DOHH2 (cell line): ENCODE results near the gene TNFRSF13B.
"Not testable (repeated sequence)": the region's sequence is repeated elsewhere in the genome, so short reads cannot be mapped to it uniquely, and the experiment has no call there.

Experiments
- H3F3A ChIP-seq: fragments of 200-600 bp; sonication (generic), shearing (Covaris generic); 2 replicates; pipeline ENCODE4 v1.6.0; 2016; ENCODE audit warnings: antibody characterized with exemption, mild to moderate bottlenecking; ENCODE audit not compliant: control insufficient read depth, insufficient read depth
- H3K27ac ChIP-seq: fragments of 200-600 bp; sonication (generic); 2 replicates; pipeline ENCODE4 v1.5.1; 2014; ENCODE audit warnings: low read depth, mild to moderate bottlenecking, low read length, moderate library complexity
- H3K27me3 ChIP-seq: fragments of 200-600 bp; sonication (generic); 2 replicates; pipeline ENCODE4 v1.6.1; 2014; ENCODE audit warnings: mild to moderate bottlenecking, low read length, mixed read lengths; ENCODE audit not compliant: control insufficient read depth
- H3K36me3 ChIP-seq: fragments of 200-600 bp; sonication (generic); 2 replicates; pipeline ENCODE4 v1.6.1; 2014; ENCODE audit warnings: mild to moderate bottlenecking, low read length, moderate library complexity, mixed read lengths; ENCODE audit not compliant: control insufficient read depth
- H3K4me1 ChIP-seq: fragments of 200-600 bp; sonication (generic); 2 replicates; pipeline ENCODE4 v1.6.1; 2014; ENCODE audit warnings: mild to moderate bottlenecking, low read length, mixed read lengths; ENCODE audit not compliant: control insufficient read depth
- H3K4me2 ChIP-seq: fragments of 200-600 bp; sonication (generic); 2 replicates; pipeline ENCODE4 v1.6.0; 2014; ENCODE audit warnings: mild to moderate bottlenecking, low read length, moderate library complexity
- H3K4me3 ChIP-seq: fragments of 200-600 bp; sonication (generic); 2 replicates; pipeline ENCODE4 v1.5.1; 2014; ENCODE audit warnings: mild to moderate bottlenecking, low read length, mixed read lengths
- H3K79me2 ChIP-seq: fragments of 200-600 bp; sonication (generic); 2 replicates; pipeline ENCODE4 v1.6.1; 2014; ENCODE audit warnings: mild to moderate bottlenecking, low read length, mixed read lengths; ENCODE audit not compliant: control insufficient read depth
- H3K9me2 ChIP-seq: fragments of 200-600 bp; sonication (generic); replicated peaks from 2 replicates; pipeline ENCODE4 v1.6.1; 2014; ENCODE audit warnings: mild to moderate bottlenecking, low read length, mixed read lengths; ENCODE audit not compliant: control insufficient read depth
- H3K9me3 ChIP-seq: fragments of 200-600 bp; sonication (generic); 2 replicates; pipeline ENCODE4 v1.6.1; 2014; ENCODE audit warnings: antibody characterized with exemption, low read length, mixed read lengths; ENCODE audit not compliant: control insufficient read depth, insufficient read depth
- H4K20me1 ChIP-seq: fragments of 200-600 bp; sonication (generic); 2 replicates; pipeline ENCODE4 v1.6.0; 2014; ENCODE audit warnings: low read depth, mild to moderate bottlenecking, antibody characterized with exemption, low read length, moderate library complexity; ENCODE audit not compliant: control insufficient read depth, insufficient read depth
- EZH2phosphoT487 ChIP-seq: fragments of 200-600 bp; sonication (generic); IDR thresholded peaks from 2 replicates; pipeline ENCODE4 v1.6.1; 2017; ENCODE audit warnings: borderline replicate concordance, mild to moderate bottlenecking, antibody characterized with exemption, low read length, moderate library complexity, mixed read lengths
- TF ChIP-seq, protein P1 (sequence below): fragments of 200-600 bp; sonication (generic); IDR thresholded peaks from one replicate; pipeline ENCODE4 v1.5.1; 2014; ENCODE audit warnings: antibody characterized with exemption, mild to moderate bottlenecking, low read depth, low read length; ENCODE audit not compliant: poor library complexity, severe bottlenecking

The TNFRSF13B gene

DNA sequence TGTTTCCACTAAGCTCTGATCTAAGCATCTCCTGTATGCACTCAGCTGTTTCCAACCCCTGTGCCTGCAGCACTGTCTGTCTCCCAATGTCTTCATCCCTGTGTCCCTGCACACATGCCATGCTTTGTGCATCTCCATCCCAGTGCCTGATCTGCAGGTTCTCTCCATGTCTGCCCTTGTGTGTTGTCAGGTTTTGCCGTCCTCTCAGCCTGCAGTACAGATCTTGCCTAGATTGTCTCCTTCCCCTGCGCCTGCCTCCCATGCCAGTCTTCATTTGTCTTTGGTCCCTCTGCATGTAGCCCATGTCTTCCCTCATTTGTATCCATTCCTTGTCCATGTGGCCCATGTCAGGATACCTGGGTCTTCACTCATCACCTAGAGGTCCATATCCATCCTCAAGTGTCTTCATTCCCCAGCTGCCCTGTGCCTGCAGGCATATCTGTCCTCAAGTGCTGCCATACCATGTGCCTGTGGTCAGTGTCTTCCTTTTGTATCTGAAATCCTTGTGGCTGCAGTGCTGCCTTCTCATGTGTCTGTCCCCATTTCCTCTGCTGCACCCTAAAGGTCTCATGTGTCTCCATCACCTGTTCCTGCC is 71.5 kb downstream of the TNFRSF13B start:
- no peaks in the 10 kb centered on the region for H4K20me1 ChIP-seq
- H3K36me3 ChIP-seq: no peaks in the 10 kb centered on the region
- H3F3A ChIP-seq: no peaks in the 10 kb centered on the region
- H3K4me1 ChIP-seq: peaks cover 3% of the 10 kb centered on the region; the same call in 1 of the 2 replicates
- H3K4me3 ChIP-seq: no peak overlapping the region
- H3K79me2 ChIP-seq: no peaks in the 10 kb centered on the region
- H3K27ac ChIP-seq: no peak overlapping the region
- H3K9me3 ChIP-seq: no peaks in the 10 kb centered on the region
- H3K4me2 ChIP-seq: no peak overlapping the region
- H3K27me3 ChIP-seq: peaks cover 6% of the 10 kb centered on the region; the same call in 1 of the 2 replicates
- TF ChIP-seq, protein P1, sequence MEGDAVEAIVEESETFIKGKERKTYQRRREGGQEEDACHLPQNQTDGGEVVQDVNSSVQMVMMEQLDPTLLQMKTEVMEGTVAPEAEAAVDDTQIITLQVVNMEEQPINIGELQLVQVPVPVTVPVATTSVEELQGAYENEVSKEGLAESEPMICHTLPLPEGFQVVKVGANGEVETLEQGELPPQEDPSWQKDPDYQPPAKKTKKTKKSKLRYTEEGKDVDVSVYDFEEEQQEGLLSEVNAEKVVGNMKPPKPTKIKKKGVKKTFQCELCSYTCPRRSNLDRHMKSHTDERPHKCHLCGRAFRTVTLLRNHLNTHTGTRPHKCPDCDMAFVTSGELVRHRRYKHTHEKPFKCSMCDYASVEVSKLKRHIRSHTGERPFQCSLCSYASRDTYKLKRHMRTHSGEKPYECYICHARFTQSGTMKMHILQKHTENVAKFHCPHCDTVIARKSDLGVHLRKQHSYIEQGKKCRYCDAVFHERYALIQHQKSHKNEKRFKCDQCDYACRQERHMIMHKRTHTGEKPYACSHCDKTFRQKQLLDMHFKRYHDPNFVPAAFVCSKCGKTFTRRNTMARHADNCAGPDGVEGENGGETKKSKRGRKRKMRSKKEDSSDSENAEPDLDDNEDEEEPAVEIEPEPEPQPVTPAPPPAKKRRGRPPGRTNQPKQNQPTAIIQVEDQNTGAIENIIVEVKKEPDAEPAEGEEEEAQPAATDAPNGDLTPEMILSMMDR: no peak
- no peak for TF ChIP-seq EZH2phosphoT487
- H3K9me2 ChIP-seq: no peaks in the 10 kb centered on the region

DNA sequence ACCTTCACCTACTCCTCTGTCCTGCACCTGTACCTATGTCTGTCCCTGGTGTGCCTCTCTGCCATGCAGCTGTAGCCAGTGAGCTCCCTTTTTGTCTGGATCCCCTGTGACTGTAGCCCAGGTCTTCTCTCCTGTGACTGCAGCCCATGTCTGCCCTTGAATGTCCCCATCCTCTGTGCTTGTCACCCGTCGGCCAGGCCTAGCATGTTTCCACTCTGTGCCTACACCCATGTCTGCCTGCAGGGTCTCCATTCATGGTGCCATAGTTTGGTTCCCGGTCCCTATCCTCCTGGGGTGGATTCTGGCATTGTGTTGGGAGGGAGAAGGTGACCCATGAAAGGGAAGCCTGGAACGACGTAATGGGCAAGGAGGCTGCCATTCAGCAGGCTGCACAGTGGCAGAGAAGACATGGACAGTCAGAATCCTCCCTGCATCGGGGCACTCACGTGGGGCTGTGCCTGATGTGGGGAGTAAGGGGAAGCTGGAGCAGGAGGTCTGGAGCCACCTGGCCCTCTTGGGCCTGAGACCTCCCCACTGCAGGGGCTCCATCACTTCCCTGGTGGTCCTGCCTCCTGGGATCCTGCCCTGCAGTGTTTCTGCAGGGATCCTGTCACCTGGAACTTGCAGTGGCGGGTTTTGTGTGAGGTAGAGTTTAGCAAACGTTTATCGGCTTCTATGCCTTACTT is 74.6 kb downstream of the TNFRSF13B start:
- H3K4me1 ChIP-seq, H3K36me3 ChIP-seq, H3K4me3 ChIP-seq, H3K27ac ChIP-seq, H4K20me1 ChIP-seq, H3K27me3 ChIP-seq, H3K9me2 ChIP-seq, H3K79me2 ChIP-seq, H3F3A ChIP-seq, H3K4me2 ChIP-seq, H3K9me3 ChIP-seq: not testable (repeated sequence)

DNA sequence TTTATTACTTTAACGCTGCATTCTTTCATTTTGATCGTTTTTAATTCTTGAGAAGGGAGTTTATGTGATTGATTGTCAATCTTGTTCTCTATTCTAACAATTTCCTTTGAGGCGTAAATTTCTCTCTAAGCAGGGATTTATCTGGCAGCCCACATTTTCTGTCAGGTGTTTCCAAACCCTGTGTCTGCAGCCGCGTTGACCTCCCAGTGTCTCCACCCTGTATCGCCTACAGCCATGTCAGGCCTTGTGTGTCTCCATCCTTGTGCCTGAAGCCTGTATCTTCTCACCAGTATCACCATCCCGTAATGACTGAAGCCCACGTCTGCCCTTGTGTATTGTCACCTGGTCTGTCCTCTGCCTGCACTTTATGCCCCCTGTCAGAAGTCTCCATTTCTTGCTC is 75.7 kb downstream of the TNFRSF13B start:
- H3K36me3 ChIP-seq, H3K4me2 ChIP-seq, H3K4me3 ChIP-seq, H3F3A ChIP-seq, H3K4me1 ChIP-seq, H3K9me2 ChIP-seq, H3K9me3 ChIP-seq, H3K27me3 ChIP-seq, H4K20me1 ChIP-seq, H3K27ac ChIP-seq, H3K79me2 ChIP-seq: not testable (repeated sequence)

DNA sequence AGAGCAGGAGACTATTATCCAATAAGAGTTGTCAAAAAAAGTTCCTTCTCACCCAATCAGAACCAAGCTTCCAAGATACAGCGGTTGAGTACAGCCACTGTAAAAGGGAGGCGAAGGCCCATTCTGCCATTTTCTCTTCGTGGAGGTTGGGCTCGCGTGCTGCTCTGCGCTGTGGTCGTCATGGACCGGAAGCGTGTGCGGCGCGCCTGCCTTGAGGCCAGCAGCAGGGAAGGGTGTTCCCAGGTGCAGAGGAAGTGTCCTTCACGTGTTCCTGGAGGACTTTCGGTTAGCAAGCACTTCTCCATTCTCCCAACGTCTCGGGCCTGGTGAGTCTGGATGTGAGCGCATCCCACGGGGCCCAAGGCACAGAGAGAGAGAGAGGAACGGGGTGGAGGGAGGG is 78.4 kb downstream of the TNFRSF13B start:
- not testable (repeated sequence) for H3K9me2 ChIP-seq, H3K27ac ChIP-seq, H3K4me1 ChIP-seq

DNA sequence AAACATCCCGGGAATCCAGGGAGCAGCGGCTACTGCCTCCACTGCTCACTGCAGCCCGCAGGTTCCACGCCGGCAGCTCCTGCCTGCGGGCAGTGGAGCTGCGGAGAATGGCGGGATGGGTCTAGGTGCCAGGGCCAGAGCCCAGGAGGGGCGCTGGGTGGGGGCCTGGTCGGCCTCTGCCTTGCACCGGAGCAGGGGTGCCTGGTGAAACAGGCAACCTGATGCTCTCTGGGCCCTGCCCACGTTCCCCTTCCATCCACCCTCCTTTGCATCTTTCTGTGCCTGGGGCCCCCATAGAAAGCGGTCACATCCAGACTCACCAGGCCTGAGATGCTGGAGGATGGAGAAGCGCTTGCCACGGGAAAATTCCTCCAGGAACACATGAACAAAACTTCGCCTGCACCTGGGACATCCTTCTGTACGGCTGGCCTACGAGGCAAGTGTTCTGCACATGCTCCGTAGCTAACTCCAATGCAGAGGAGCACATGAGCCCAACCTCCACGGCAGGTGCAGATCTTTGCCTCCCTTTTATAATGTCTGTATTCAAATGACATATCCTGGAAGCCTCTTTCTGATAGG is 79.0 kb downstream of the TNFRSF13B start:
- not testable (repeated sequence) for H3K79me2 ChIP-seq

More for the DNA sequence above, 78.4 kb downstream of the TNFRSF13B start:
- not testable (repeated sequence) for H3K4me3 ChIP-seq, H3K27me3 ChIP-seq, H4K20me1 ChIP-seq, H3K79me2 ChIP-seq, H3K4me2 ChIP-seq, H3K36me3 ChIP-seq, H3K9me3 ChIP-seq, H3F3A ChIP-seq

More for the DNA sequence above, 79.0 kb downstream of the TNFRSF13B start:
- H3K9me3 ChIP-seq, H3K9me2 ChIP-seq, H3K27me3 ChIP-seq, H3K36me3 ChIP-seq, H4K20me1 ChIP-seq, H3K4me1 ChIP-seq, H3F3A ChIP-seq, H3K4me3 ChIP-seq, H3K4me2 ChIP-seq, H3K27ac ChIP-seq: not testable (repeated sequence)
